Peyer's patch (tissue), 4 donors: ENCODE data around the gene P2RY2.

Source experiments
- POLR2A ChIP-seq, 2 donors: fragments of 450-650 bp; IDR thresholded peaks; one replicate each; pipeline ENCODE4 v1.5.1; 2017; ENCODE audit warnings: antibody characterized with exemption in 2 of 2, mild to moderate bottlenecking in 2 of 2, moderate library complexity in 2 of 2
- TF ChIP-seq, protein P1 (sequence below), 6 experiments: fragments of 450-650 bp in 4 of 6; fragments of 200-600 bp in 2 of 6; sonication (generic) in 1 of 6; IDR thresholded peaks; one replicate each; pipeline ENCODE4 v1.5.1; 2017 to 2019; ENCODE audit warnings: antibody characterized with exemption in 6 of 6, mild to moderate bottlenecking in 3 of 6, moderate library complexity in 1 of 6

DNA sequence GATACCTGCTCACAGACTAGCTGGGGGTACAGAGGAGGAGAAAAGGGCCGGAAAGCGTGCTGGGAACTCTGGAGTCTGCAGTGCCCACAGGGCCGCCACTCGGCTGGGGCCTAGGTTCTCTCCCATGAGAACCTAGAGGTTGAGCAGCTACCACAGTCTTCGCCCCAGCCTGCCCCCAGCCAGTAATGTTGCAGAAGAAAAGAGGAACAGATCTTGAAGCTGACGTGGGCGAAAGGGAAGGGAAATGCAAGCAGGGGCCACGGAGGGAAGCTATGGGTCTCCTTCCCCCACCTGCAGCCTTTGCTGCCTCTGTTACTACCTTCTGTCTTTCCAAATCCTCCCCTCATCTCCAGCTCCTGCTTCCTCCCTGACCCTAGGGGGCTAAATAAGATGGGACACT is 28.8 kb upstream of the P2RY2 start:
- TF ChIP-seq, protein P1, sequence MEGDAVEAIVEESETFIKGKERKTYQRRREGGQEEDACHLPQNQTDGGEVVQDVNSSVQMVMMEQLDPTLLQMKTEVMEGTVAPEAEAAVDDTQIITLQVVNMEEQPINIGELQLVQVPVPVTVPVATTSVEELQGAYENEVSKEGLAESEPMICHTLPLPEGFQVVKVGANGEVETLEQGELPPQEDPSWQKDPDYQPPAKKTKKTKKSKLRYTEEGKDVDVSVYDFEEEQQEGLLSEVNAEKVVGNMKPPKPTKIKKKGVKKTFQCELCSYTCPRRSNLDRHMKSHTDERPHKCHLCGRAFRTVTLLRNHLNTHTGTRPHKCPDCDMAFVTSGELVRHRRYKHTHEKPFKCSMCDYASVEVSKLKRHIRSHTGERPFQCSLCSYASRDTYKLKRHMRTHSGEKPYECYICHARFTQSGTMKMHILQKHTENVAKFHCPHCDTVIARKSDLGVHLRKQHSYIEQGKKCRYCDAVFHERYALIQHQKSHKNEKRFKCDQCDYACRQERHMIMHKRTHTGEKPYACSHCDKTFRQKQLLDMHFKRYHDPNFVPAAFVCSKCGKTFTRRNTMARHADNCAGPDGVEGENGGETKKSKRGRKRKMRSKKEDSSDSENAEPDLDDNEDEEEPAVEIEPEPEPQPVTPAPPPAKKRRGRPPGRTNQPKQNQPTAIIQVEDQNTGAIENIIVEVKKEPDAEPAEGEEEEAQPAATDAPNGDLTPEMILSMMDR (IDR thresholded peaks at IDR 0.05) = no peak
- no peak for TF ChIP-seq POLR2A (IDR thresholded peaks at IDR 0.05)
